ENCODE data around the gene MAP4K4.

The MAP4K4 gene

GRCh38 chr2:101847661-101848339 lies 150.3 kb downstream of the MAP4K4 start:
- DNase-seq (ENCODE audit: low spot score): no peak
- no peak for TF ChIP-seq CTCF (IDR thresholded peaks at IDR 0.05; ENCODE audit: extremely low read depth, missing control alignments)

GRCh38 chr2:101848769-101849410 lies 151.4 kb downstream of the MAP4K4 start:
- DNase-seq (ENCODE audit: low spot score): no peak
- no peak for TF ChIP-seq CTCF (IDR thresholded peaks at IDR 0.05; ENCODE audit: extremely low read depth, missing control alignments)

GRCh38 chr2:101850450-101850849 lies 152.9 kb downstream of the MAP4K4 start:
- no peak for TF ChIP-seq CTCF (IDR thresholded peaks at IDR 0.05; ENCODE audit: extremely low read depth, missing control alignments)
- no peak for DNase-seq (ENCODE audit: low spot score)

- no peak for DNase-seq (ENCODE audit: low spot score)
- no peak for TF ChIP-seq CTCF (IDR thresholded peaks at IDR 0.05; ENCODE audit: extremely low read depth, missing control alignments)
Observed at GRCh38 chr2:101850991-101851390, 153.5 kb downstream of the MAP4K4 start.

GRCh38 chr2:101852824-101853223 lies 155.3 kb downstream of the MAP4K4 start:
- no peak for DNase-seq (ENCODE audit: low spot score)
- TF ChIP-seq CTCF (IDR thresholded peaks at IDR 0.05; ENCODE audit: extremely low read depth, missing control alignments): no peak

GRCh38 chr2:101854877-101855276 lies 157.4 kb downstream of the MAP4K4 start:
- no peak for DNase-seq (ENCODE audit: low spot score)
- TF ChIP-seq CTCF (IDR thresholded peaks at IDR 0.05; ENCODE audit: extremely low read depth, missing control alignments): no peak

- no peak for TF ChIP-seq CTCF (IDR thresholded peaks at IDR 0.05; ENCODE audit: extremely low read depth, missing control alignments)
- no peak for DNase-seq (ENCODE audit: low spot score)
Observed at GRCh38 chr2:101855776-101856175, 158.3 kb downstream of the MAP4K4 start.
